ENCODE results near the gene ELOVL2. TPM values are rescaled to one million over a fixed set of nuclear protein-coding genes. Genes with fewer than 3 reads are reported as not detected.

Gene ELOVL2
- total RNA-seq, 2 experiments from 2014 or later = not detected

DNA sequence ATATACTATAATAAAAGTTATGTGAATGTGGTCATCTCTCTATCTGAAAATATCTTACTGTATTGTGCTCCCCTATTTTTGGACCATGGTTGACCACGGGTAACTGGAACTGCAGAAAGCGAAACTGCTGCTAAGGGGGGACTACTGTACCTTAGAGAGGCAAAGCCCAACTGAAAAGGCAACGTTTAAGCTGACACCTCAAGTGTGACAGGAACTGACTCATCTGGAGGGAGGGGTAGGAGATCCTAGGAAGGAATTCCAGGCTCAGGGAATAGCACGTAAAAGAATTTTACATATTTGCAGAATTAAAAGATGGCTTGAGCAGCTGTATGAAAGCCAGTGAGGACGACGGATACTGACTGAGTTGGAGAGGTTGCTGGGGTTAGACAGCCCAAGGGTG, 34.8 kb downstream of the ELOVL2 start:
- intact Hi-C loops (cut with DNase I, micrococcal nuclease) = no loop called here
- Mint-ChIP-seq H3K9me3 (no peaks in the 10 kb centered on the region), H3K36me3 (ENCODE audit: low read depth) (no peaks in the 10 kb centered on the region), H3K4me1 (ENCODE audit: low read depth) (no peaks in the 10 kb centered on the region), H3K4me3 (no peak overlapping the region), H3K27ac (no peak overlapping the region), H3K27me3 (peaks cover 41% of the 10 kb centered on the region)
- Histone ChIP-seq H3K27me3 (ENCODE audit: control insufficient read depth in 1 of 2, insufficient read depth in 2 of 2, low read length in 2 of 2) (peaks cover 4 to 5% of the 10 kb centered on the region in 2 experiments), H3K36me3 (ENCODE audit: insufficient read depth, low read length) (no peaks in the 10 kb centered on the region), H3K27ac (ENCODE audit: low read depth in 1 of 2, low read length in 2 of 2) (no peak overlapping the region), H3K9me3 (ENCODE audit: control insufficient read depth in 1 of 2, insufficient read depth in 1 of 2, low read length in 2 of 2) (no peaks in the 10 kb centered on the region), H3K4me3 (ENCODE audit: low read length) (no peak overlapping the region), H3K4me1 (ENCODE audit: insufficient read depth, low read length) (no peaks in the 10 kb centered on the region)
- ATAC-seq (ENCODE audit: poor library complexity) = no peak
- CTCF ChIA-PET = no interaction called here
- TF ChIP-seq, protein P1, sequence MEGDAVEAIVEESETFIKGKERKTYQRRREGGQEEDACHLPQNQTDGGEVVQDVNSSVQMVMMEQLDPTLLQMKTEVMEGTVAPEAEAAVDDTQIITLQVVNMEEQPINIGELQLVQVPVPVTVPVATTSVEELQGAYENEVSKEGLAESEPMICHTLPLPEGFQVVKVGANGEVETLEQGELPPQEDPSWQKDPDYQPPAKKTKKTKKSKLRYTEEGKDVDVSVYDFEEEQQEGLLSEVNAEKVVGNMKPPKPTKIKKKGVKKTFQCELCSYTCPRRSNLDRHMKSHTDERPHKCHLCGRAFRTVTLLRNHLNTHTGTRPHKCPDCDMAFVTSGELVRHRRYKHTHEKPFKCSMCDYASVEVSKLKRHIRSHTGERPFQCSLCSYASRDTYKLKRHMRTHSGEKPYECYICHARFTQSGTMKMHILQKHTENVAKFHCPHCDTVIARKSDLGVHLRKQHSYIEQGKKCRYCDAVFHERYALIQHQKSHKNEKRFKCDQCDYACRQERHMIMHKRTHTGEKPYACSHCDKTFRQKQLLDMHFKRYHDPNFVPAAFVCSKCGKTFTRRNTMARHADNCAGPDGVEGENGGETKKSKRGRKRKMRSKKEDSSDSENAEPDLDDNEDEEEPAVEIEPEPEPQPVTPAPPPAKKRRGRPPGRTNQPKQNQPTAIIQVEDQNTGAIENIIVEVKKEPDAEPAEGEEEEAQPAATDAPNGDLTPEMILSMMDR (IDR thresholded peaks at IDR 0.05) = no peak
- no peak for DNase-seq
- POLR2A ChIA-PET = no interaction called here

DNA sequence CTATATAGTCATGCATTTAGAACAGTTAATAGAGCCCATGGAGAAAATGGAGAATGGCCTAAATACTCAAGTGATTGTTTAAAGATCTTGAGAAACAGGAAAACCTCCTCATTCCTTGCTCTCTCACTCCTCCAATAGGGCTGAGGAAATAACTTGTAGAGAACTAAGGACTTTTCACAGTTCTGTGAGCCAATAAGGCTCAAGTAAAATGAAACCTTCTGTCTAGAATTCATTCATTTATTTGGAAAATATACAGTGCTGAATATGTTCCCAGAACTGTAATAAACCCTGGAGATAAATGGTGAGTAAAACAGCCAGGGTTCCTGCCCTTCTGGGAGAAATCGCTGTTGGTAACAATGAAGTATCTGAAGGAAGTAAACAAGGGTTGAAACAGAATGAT, 35.3 kb downstream of the ELOVL2 start:
- Histone ChIP-seq H3K9me3 (ENCODE audit: control insufficient read depth in 1 of 2, insufficient read depth in 1 of 2, low read length in 2 of 2) (no peaks in the 10 kb centered on the region), H3K36me3 (ENCODE audit: insufficient read depth, low read length) (no peaks in the 10 kb centered on the region), H3K27me3 (ENCODE audit: control insufficient read depth in 1 of 2, insufficient read depth in 2 of 2, low read length in 2 of 2) (peaks cover 4 to 5% of the 10 kb centered on the region in 2 experiments), H3K4me3 (ENCODE audit: low read length) (no peak overlapping the region), H3K27ac (ENCODE audit: low read depth in 1 of 2, low read length in 2 of 2) (no peak overlapping the region), H3K4me1 (ENCODE audit: insufficient read depth, low read length) (no peaks in the 10 kb centered on the region)
- TF ChIP-seq, protein P1 (IDR thresholded peaks at IDR 0.05) = no peak
- no peak for DNase-seq
- no peak overlapping the region for H3K27ac Mint-ChIP-seq
- H3K9me3 Mint-ChIP-seq = no peaks in the 10 kb centered on the region
- H3K36me3 Mint-ChIP-seq (ENCODE audit: low read depth) = no peaks in the 10 kb centered on the region
- no peak overlapping the region for H3K4me3 Mint-ChIP-seq
- CTCF ChIA-PET = no interaction called here
- ATAC-seq (ENCODE audit: poor library complexity) = no peak
- H3K27me3 Mint-ChIP-seq = peaks cover 38% of the 10 kb centered on the region
- POLR2A ChIA-PET = no interaction called here
- intact Hi-C loops (cut with DNase I, micrococcal nuclease) = no loop called here
- H3K4me1 Mint-ChIP-seq (ENCODE audit: low read depth) = no peaks in the 10 kb centered on the region

DNA sequence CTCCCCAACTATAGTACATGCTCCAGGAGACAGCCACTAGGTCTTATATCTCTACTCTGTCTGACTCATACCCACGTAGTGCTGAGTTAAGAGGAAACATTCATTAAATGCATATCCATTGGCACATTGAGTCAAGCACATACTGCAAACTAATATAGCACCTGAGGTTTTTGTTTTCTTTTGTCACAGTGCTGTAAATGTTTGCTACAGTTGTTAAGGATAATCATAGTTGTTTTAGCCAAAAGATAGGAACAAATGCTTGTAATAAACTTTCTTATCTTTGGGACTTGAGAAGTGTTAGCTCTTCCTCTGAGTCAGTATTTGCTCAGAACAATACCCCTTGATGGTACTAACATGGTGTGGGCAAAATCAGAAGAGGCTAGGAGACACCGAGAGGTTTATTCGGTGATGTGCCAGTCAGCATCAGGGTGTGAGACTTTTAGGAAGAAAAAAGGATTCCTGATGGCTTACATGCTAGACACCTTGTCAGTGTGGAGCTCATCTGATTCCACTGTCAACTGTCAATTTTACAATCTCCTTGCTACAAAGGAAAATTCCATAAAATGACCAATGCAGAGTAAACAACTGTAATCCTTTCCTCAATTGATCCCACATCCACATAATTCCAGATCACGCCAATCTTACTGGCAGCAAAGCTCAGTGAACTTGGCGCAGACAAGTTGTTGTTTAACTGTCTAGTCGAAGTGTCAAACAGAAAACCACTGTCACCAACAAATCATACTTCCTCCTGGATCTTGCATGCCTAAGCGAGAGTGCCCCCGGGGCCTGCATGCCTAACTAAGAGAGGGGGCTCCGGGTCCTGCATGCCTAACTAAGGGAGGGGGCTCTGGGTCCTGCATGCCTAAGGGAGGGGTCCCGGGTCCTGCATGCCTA, 36.1 kb downstream of the ELOVL2 start:
- TF ChIP-seq, protein P1 (IDR thresholded peaks at IDR 0.05) = no peak
- ChIA-PET POLR2A (no interaction called here), CTCF (no interaction called here)
- H3K36me3 Mint-ChIP-seq (ENCODE audit: low read depth) = no peaks in the 10 kb centered on the region
- H3K9me3 ChIP-seq (ENCODE audit: control insufficient read depth in 1 of 2, insufficient read depth in 1 of 2, low read length in 2 of 2) = no peaks in the 10 kb centered on the region
- H3K4me1 ChIP-seq (ENCODE audit: insufficient read depth, low read length) = no peaks in the 10 kb centered on the region
- no peak overlapping the region for H3K27ac Mint-ChIP-seq
- peaks cover 30% of the 10 kb centered on the region for H3K27me3 Mint-ChIP-seq
- DNase-seq (no peak), ATAC-seq (ENCODE audit: poor library complexity) (no peak)
- H3K4me3 Mint-ChIP-seq = no peak overlapping the region
- H3K36me3 ChIP-seq (ENCODE audit: insufficient read depth, low read length) = no peaks in the 10 kb centered on the region
- no peaks in the 10 kb centered on the region for H3K4me1 Mint-ChIP-seq (ENCODE audit: low read depth)
- no peaks in the 10 kb centered on the region for H3K9me3 Mint-ChIP-seq
- no peak overlapping the region for H3K4me3 ChIP-seq (ENCODE audit: low read length)
- intact Hi-C loops (cut with DNase I, micrococcal nuclease) = no loop called here
- H3K27ac ChIP-seq (ENCODE audit: low read depth in 1 of 2, low read length in 2 of 2) = no peak overlapping the region
- peaks cover 4 to 5% of the 10 kb centered on the region in 2 experiments for H3K27me3 ChIP-seq (ENCODE audit: control insufficient read depth in 1 of 2, insufficient read depth in 2 of 2, low read length in 2 of 2)

All from CD4-positive, alpha-beta T cell (primary cell).